GM23338 (cell line): ENCODE results near the gene CNN2. TPM values are rescaled to one million over a fixed set of nuclear protein-coding genes. Genes with fewer than 3 reads are reported as not detected.

Source experiments
- ATAC-seq: fragments of 200-7000 bp; cut with Tn5 transposase; 3 replicates; pipeline ENCODE4 v1.9.1; 2020
- DNase-seq: peaks from one replicate; pipeline ENCODE4 v3.0.0-alpha.2; 2015; ENCODE audit warnings: low spot score
- H2AFZ ChIP-seq: fragments of 200-600 bp; sonication (generic); 2 replicates; pipeline ENCODE4 v1.8.0; 2016; ENCODE audit warnings: antibody characterized with exemption, mild to moderate bottlenecking, moderate library complexity
- H3F3A ChIP-seq: fragments of 200-600 bp; sonication (generic); replicated peaks from 2 replicates; pipeline ENCODE4 v1.8.0; 2017; ENCODE audit warnings: antibody characterized with exemption, mixed run types, low read depth
- H3K27ac ChIP-seq: fragments of 200-600 bp; sonication (generic); 2 replicates; pipeline ENCODE4 v1.6.1; 2016; ENCODE audit warnings: low read depth
- H3K27me3 ChIP-seq: fragments of 200-600 bp; sonication (generic); 2 replicates; pipeline ENCODE4 v1.8.0; 2016; ENCODE audit warnings: mild to moderate bottlenecking, mixed run types, moderate library complexity; ENCODE audit not compliant: insufficient read depth
- H3K36me3 ChIP-seq: fragments of 200-600 bp; sonication (generic); 2 replicates; pipeline ENCODE4 v1.8.0; 2016; ENCODE audit warnings: mild to moderate bottlenecking; ENCODE audit not compliant: insufficient read depth
- H3K4me1 ChIP-seq: fragments of 200-600 bp; sonication (generic); 2 replicates; pipeline ENCODE4 v1.8.0; 2016; ENCODE audit warnings: mild to moderate bottlenecking, moderate library complexity; ENCODE audit not compliant: insufficient read depth
- H3K4me2 ChIP-seq: fragments of 200-600 bp; sonication (generic); 2 replicates; pipeline ENCODE4 v1.7.1; 2017; ENCODE audit warnings: mixed run types
- H3K4me3 ChIP-seq: fragments of 200-600 bp; sonication (generic); 2 replicates; pipeline ENCODE4 v1.6.1; 2016; ENCODE audit warnings: mixed run types
- H3K79me2 ChIP-seq: fragments of 200-600 bp; sonication (generic); replicated peaks from 2 replicates; pipeline ENCODE4 v1.8.0; 2017; ENCODE audit warnings: mild to moderate bottlenecking; ENCODE audit not compliant: insufficient read depth
- H3K9me2 ChIP-seq: fragments of 200-600 bp; sonication (generic); 2 replicates; pipeline ENCODE4 v1.8.0; 2017; ENCODE audit not compliant: insufficient read depth
- H4K20me1 ChIP-seq: fragments of 200-600 bp; sonication (generic); replicated peaks from 2 replicates; pipeline ENCODE4 v1.8.0; 2017; ENCODE audit warnings: mild to moderate bottlenecking; ENCODE audit not compliant: insufficient read depth
- H3K27ac Mint-ChIP-seq: 2 replicates; pipeline ENCODE4 v1.8.0; 2020; ENCODE audit warnings: inconsistent platforms, mild to moderate bottlenecking, moderate library complexity, mixed read lengths
- H3K27me3 Mint-ChIP-seq: 3 replicates; pipeline ENCODE4 v1.8.0; 2022; ENCODE audit warnings: low read depth, mild to moderate bottlenecking, moderate library complexity, mixed read lengths, inconsistent platforms; ENCODE audit not compliant: insufficient read depth, poor library complexity
- H3K36me3 Mint-ChIP-seq: 3 replicates; pipeline ENCODE4 v1.8.0; 2021; ENCODE audit warnings: low read depth, mild to moderate bottlenecking, inconsistent platforms, moderate library complexity, mixed read lengths
- H3K4me1 Mint-ChIP-seq: 3 replicates; pipeline ENCODE4 v1.8.0; 2020; ENCODE audit warnings: mild to moderate bottlenecking, inconsistent platforms, mixed read lengths
- H3K4me3 Mint-ChIP-seq: 3 replicates; pipeline ENCODE4 v1.8.0; 2021; ENCODE audit warnings: moderate library complexity, mild to moderate bottlenecking, inconsistent platforms, mixed read lengths
- H3K9me3 Mint-ChIP-seq: 3 replicates; pipeline ENCODE4 v1.8.0; 2020; ENCODE audit warnings: moderate library complexity, mild to moderate bottlenecking, inconsistent platforms, mixed read lengths
- CREB1 ChIP-seq: fragments of 250-450 bp; sonication (Bioruptor Pico); IDR thresholded peaks from 2 replicates; pipeline ENCODE4 v1.5.0; 2020; ENCODE audit warnings: low read depth, mild to moderate bottlenecking, moderate library complexity
- CTCF ChIP-seq, 2 experiments: fragments of 200-600 bp in 1 of 2; sonication (generic) in 1 of 2; conservative IDR thresholded peaks; 2 replicates each; pipeline versions ENCODE4 v1.5.1 to v1.6.1; 2016 to 2017; ENCODE audit warnings: antibody characterized with exemption in 2 of 2, low read depth in 2 of 2, mild to moderate bottlenecking in 2 of 2, moderate library complexity in 1 of 2
- ETS1 ChIP-seq: IDR thresholded peaks from 2 replicates; pipeline ENCODE4 v1.6.1; 2016; ENCODE audit warnings: antibody characterized with exemption
- EZH2 ChIP-seq: fragments of 200-600 bp; sonication (generic); IDR thresholded peaks from one replicate; pipeline ENCODE4 v1.8.0; 2017; ENCODE audit warnings: antibody characterized with exemption, mild to moderate bottlenecking, low read depth; ENCODE audit not compliant: unreplicated experiment
- EZH2phosphoT487 ChIP-seq: fragments of 200-600 bp; sonication (generic); IDR thresholded peaks from one replicate; pipeline ENCODE4 v1.8.1; 2018; ENCODE audit warnings: antibody characterized with exemption; ENCODE audit not compliant: unreplicated experiment
- JUNB ChIP-seq: IDR thresholded peaks from one replicate; pipeline ENCODE4 v1.6.1; 2016; ENCODE audit warnings: antibody characterized with exemption; ENCODE audit not compliant: unreplicated experiment
- NANOG ChIP-seq: IDR thresholded peaks from 2 replicates; pipeline ENCODE4 v1.6.1; 2016; ENCODE audit warnings: antibody characterized with exemption, borderline replicate concordance
- POLR2AphosphoS5 ChIP-seq: IDR thresholded peaks from 2 replicates; pipeline ENCODE4 v1.6.1; 2016; ENCODE audit warnings: antibody characterized with exemption, low read depth
- REST ChIP-seq: IDR thresholded peaks from one replicate; pipeline ENCODE4 v1.6.1; 2018; ENCODE audit warnings: antibody characterized with exemption; ENCODE audit not compliant: unreplicated experiment
- STAT1 ChIP-seq: IDR thresholded peaks from one replicate; pipeline ENCODE4 v1.6.1; 2016; ENCODE audit warnings: antibody characterized with exemption; ENCODE audit not compliant: unreplicated experiment
- ZNF114 ChIP-seq: fragments of 250-450 bp; sonication (Bioruptor Pico); IDR thresholded peaks from 2 replicates; pipeline ENCODE4 v1.5.0; 2020; ENCODE audit warnings: mild to moderate bottlenecking, moderate library complexity
- ZNF331 ChIP-seq: fragments of 250-450 bp; sonication (Bioruptor Pico); IDR thresholded peaks from 2 replicates; pipeline ENCODE4 v1.5.0; 2020; ENCODE audit warnings: low read depth, mild to moderate bottlenecking, moderate library complexity
- ZNF462 ChIP-seq: fragments of 250-450 bp; sonication (Bioruptor Pico); IDR thresholded peaks from 2 replicates; pipeline ENCODE4 v1.5.0; 2020; ENCODE audit warnings: mild to moderate bottlenecking, moderate library complexity
- polyA plus RNA-seq: library from polyadenylated mRNA; unstranded; fragments of >200 nt; fragmentation: Nextera tagmentation; extraction: Ambion mirVana; gene quantifications from 2 replicates; pipeline ENCODE4 v1.2.1, GENCODE V29; 2016
- total RNA-seq: library from RNA; depleted of rRNA; stranded (reverse); fragments of >200 nt; shearing (Covaris generic); gene quantifications from 2 replicates; pipeline ENCODE4 v1.2.3, GENCODE V29; 2014

The CNN2 gene
- total and polyA plus RNA-seq, 2 experiments from 2014 or later = 330 to 392 TPM

GRCh38 chr19:990746-991145 lies 35.7 kb upstream of the CNN2 start:
- Histone ChIP-seq H3K4me3 (no peak overlapping the region), H3K27me3 (no peaks in the 10 kb centered on the region), H4K20me1 (peaks cover 1% of the 10 kb centered on the region; the same call in 1 of the 2 replicates), H3K9me2 (no peaks in the 10 kb centered on the region), H3K36me3 (peaks cover 5% of the 10 kb centered on the region; the same call in 1 of the 2 replicates), H2AFZ (no peak overlapping the region), H3K27ac (no peak overlapping the region), H3K4me1 (no peaks in the 10 kb centered on the region), H3K79me2 (no peaks in the 10 kb centered on the region), H3K4me2 (no peak overlapping the region), H3F3A (peaks cover 22% of the 10 kb centered on the region)
- DNase-seq (no peak), ATAC-seq (no peak)
- Mint-ChIP-seq H3K4me3 (no peak overlapping the region), H3K36me3 (peaks cover 40% of the 10 kb centered on the region), H3K27ac (no peak overlapping the region), H3K27me3 (peaks cover 9% of the 10 kb centered on the region), H3K9me3 (no peaks in the 10 kb centered on the region), H3K4me1 (peaks cover 3% of the 10 kb centered on the region; the same call in 1 of the 3 replicates)
- TF ChIP-seq EZH2 (no peak), POLR2AphosphoS5 (no peak), CREB1 (CRISPR knock-in tag) (no peak), ZNF331 (no peak), STAT1 (no peak), ETS1 (no peak), EZH2phosphoT487 (no peak), CTCF (conservative IDR thresholded peaks at IDR 0.05; ENCODE audit: low read depth in 2 of 2) (no peak), NANOG (no peak), REST (no peak), ZNF462 (no peak), ZNF114 (CRISPR knock-in tag) (no peak), JUNB (no peak)
